ENCODE data around the gene ADCYAP1R1. TPM values are rescaled to one million over a fixed set of nuclear protein-coding genes. Genes with fewer than 3 reads are reported as not detected.

Gene ADCYAP1R1
- total RNA-seq, 1 experiment from 2014 or later, result 8.9 TPM

DNA sequence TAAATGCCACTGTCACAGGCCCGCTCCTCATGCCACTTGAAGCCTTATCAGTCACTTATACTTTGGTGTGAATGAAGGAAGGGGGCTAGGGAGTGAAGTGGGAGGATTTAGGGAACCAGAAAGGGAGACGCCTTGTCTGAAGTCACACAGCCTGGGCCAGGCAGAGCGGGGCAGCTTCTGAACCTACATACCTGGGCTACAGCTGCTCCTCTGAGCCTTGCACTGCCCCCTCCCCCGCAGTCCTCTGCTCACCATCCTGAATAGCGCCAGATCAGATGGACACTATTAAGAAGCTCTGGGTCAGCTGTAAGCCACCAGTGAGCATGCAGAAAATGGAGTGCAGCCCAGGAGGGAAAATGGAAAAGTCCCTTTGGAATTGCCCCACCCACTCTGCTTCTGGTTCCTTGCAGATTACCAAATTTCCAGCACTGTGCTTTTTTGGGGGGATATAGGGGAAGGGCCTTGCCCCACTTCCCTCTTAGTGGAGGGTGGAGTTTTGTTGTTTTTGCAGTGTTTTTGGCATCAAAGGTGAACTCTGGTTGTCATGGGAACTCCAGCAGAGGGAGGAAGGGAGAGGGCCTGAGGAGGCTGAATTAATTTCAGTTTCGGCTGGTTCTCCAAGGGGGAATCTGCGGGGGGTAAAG is 35.0 kb upstream of the ADCYAP1R1 start:
- Histone ChIP-seq H3T11ph (ENCODE audit: low read length) (no peak overlapping the region), H3K4ac (ENCODE audit: low read depth, low read length) (no peak overlapping the region), H2BK5ac (ENCODE audit: insufficient read length, low read length) (no peak overlapping the region), H2AK5ac (ENCODE audit: insufficient read length, low read length) (no peak overlapping the region), H3K56ac (ENCODE audit: insufficient read length, low read depth, low read length) (no peak overlapping the region), H2BK15ac (ENCODE audit: low read depth, low read length) (no peak overlapping the region), H3K79me2 (ENCODE audit: insufficient read depth, low read length) (no peaks in the 10 kb centered on the region), H4K20me1 (ENCODE audit: control insufficient read depth, insufficient read depth, insufficient read length) (peaks cover 2% of the 10 kb centered on the region), H4K8ac (replicated peaks; ENCODE audit: insufficient read length, low read depth, low read length) (no peak overlapping the region), H3K23ac (ENCODE audit: insufficient read length, low read depth, low read length) (no peak overlapping the region), H2BK20ac (ENCODE audit: low read depth, low read length, poor library complexity, severe bottlenecking) (no peak overlapping the region), H4K91ac (ENCODE audit: insufficient read length, low read depth, low read length) (no peak overlapping the region), H2BK12ac (ENCODE audit: insufficient read length, low read depth, low read length) (no peak overlapping the region), H3K27ac (ENCODE audit: insufficient read length, low read depth, low read length) (no peak overlapping the region), H3K9me3 (ENCODE audit: control insufficient read depth, low read depth, low read length) (no peaks in the 10 kb centered on the region), H3K23me2 (ENCODE audit: insufficient read length, low read depth, low read length, poor library complexity, severe bottlenecking) (no peaks in the 10 kb centered on the region), H3K4me2 (ENCODE audit: insufficient read depth, insufficient read length, low read length) (no peak overlapping the region), H3K27me3 (ENCODE audit: insufficient read depth, low read length) (no peaks in the 10 kb centered on the region), H3K4me1 (ENCODE audit: insufficient read depth, low read length) (peaks cover 8% of the 10 kb centered on the region), H2AFZ (ENCODE audit: low read length) (no peak overlapping the region), H3K9ac (ENCODE audit: extremely low read depth, insufficient read length, low read length) (no peak overlapping the region), H2BK120ac (ENCODE audit: low read depth, low read length, poor library complexity, severe bottlenecking) (no peak overlapping the region), H3K79me1 (ENCODE audit: insufficient read depth, low read depth, low read length, poor library complexity, severe bottlenecking) (no peaks in the 10 kb centered on the region), H3K14ac (ENCODE audit: insufficient read depth, low read length) (no peak overlapping the region), H3K18ac (ENCODE audit: insufficient read length, low read depth, low read length) (no peak overlapping the region), H4K5ac (ENCODE audit: insufficient read length, low read depth, low read length) (no peak overlapping the region)
- H3K9me3 Mint-ChIP-seq, result no peaks in the 10 kb centered on the region
- H3K4me3 Mint-ChIP-seq, result no peak overlapping the region; a peak in 1 of 5 replicates
- H3K36me3 Mint-ChIP-seq (ENCODE audit: insufficient read depth in 1 of 3, low read depth in 3 of 3), result no peaks in the 10 kb centered on the region
- H3K4me1 Mint-ChIP-seq, result peaks cover 28 to 29% of the 10 kb centered on the region in 2 experiments
- WGBS (ENCODE audit: extremely low coverage, insufficient read length, low lambda C conversion rate), result no CpG with 5 or more reads among the region's 7 CpGs
- TF ChIP-seq, protein P1, sequence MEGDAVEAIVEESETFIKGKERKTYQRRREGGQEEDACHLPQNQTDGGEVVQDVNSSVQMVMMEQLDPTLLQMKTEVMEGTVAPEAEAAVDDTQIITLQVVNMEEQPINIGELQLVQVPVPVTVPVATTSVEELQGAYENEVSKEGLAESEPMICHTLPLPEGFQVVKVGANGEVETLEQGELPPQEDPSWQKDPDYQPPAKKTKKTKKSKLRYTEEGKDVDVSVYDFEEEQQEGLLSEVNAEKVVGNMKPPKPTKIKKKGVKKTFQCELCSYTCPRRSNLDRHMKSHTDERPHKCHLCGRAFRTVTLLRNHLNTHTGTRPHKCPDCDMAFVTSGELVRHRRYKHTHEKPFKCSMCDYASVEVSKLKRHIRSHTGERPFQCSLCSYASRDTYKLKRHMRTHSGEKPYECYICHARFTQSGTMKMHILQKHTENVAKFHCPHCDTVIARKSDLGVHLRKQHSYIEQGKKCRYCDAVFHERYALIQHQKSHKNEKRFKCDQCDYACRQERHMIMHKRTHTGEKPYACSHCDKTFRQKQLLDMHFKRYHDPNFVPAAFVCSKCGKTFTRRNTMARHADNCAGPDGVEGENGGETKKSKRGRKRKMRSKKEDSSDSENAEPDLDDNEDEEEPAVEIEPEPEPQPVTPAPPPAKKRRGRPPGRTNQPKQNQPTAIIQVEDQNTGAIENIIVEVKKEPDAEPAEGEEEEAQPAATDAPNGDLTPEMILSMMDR (conservative IDR thresholded peaks at IDR 0.05), result no peak
- H3K27me3 Mint-ChIP-seq (ENCODE audit: low read depth), result peaks cover 5% of the 10 kb centered on the region
- no peak for DNase-seq
- H3K27ac Mint-ChIP-seq, result no peak overlapping the region
